PFSK-1 (cell line): ENCODE data around the gene IFT88.

Experiments
- POLR2AphosphoS5 ChIP-seq: IDR thresholded peaks from 2 replicates; pipeline ENCODE4 v1.6.1; 2012; ENCODE audit warnings: low read depth, mild to moderate bottlenecking, control low read depth, low read length, moderate library complexity
- TAF1 ChIP-seq: IDR thresholded peaks from 2 replicates; pipeline ENCODE4 v1.6.1; 2012; ENCODE audit warnings: low read length, control low read depth, borderline replicate concordance; ENCODE audit not compliant: insufficient read depth
- TF ChIP-seq, protein P1 (sequence below), 2 experiments: IDR thresholded peaks; 2 replicates each; pipeline versions ENCODE4 v1.6.1 to v1.8.0; 2011 to 2012; ENCODE audit warnings: low read depth in 2 of 2, low read length in 2 of 2, control low read depth in 1 of 2, inconsistent platforms in 1 of 2, mild to moderate bottlenecking in 1 of 2, moderate library complexity in 1 of 2; ENCODE audit not compliant: insufficient read depth in 1 of 2

DNA sequence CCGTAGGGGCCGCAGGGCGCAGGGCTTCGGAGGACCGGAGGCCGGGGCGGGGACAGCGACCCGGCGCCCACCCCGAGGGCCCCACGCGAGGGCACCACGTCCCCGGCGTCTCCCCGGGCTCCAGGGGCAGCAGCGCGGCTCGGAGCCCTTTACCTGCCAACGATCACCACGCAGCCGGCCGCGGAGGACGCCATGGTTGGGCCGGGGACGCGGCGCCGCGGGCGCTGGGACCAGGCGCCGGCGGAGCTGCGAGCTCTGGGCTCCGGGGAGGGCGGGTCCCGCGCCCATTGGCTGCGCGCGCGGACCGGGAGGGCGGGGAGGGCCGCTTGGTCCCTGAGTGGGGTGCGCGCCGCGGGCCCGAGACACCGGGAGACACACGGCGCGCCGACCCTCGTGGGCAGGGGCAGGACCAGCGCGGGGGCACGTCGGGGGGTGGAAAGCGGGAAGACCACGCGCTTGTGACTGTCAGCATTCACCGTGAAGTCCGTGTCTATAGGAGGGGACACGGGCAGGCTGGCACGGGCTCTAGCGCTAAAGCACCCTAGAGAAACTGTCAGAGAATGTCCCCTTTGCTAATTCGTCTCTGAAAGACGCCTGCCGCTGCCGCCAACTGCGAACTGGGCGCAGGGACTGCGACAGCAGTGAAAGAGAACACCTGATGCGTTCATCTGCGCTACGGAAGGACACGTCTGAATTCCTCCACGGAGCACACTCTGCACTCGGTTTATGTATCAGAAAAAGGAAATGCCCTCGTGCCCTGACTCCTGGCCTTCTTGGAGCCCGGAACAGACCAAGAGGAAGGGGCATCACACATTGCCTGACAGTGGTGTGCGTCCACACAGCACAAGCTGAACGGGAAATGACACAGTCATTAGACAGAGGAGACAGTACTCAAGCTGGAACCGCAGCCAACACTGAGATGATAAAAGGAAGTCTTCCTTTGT is 41.1 kb upstream of the IFT88 start, which contains the start of gene CRYL1:
- TF ChIP-seq TAF1 (no peak), POLR2AphosphoS5 (no peak)
- TF ChIP-seq, protein P1, sequence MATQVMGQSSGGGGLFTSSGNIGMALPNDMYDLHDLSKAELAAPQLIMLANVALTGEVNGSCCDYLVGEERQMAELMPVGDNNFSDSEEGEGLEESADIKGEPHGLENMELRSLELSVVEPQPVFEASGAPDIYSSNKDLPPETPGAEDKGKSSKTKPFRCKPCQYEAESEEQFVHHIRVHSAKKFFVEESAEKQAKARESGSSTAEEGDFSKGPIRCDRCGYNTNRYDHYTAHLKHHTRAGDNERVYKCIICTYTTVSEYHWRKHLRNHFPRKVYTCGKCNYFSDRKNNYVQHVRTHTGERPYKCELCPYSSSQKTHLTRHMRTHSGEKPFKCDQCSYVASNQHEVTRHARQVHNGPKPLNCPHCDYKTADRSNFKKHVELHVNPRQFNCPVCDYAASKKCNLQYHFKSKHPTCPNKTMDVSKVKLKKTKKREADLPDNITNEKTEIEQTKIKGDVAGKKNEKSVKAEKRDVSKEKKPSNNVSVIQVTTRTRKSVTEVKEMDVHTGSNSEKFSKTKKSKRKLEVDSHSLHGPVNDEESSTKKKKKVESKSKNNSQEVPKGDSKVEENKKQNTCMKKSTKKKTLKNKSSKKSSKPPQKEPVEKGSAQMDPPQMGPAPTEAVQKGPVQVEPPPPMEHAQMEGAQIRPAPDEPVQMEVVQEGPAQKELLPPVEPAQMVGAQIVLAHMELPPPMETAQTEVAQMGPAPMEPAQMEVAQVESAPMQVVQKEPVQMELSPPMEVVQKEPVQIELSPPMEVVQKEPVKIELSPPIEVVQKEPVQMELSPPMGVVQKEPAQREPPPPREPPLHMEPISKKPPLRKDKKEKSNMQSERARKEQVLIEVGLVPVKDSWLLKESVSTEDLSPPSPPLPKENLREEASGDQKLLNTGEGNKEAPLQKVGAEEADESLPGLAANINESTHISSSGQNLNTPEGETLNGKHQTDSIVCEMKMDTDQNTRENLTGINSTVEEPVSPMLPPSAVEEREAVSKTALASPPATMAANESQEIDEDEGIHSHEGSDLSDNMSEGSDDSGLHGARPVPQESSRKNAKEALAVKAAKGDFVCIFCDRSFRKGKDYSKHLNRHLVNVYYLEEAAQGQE (IDR thresholded peaks at IDR 0.05; ENCODE audit: insufficient read depth in 1 of 2, low read depth in 2 of 2, low read length in 2 of 2) = no peak
